Gastroesophageal sphincter (tissue), 4 donors: ENCODE results near the gene CDK16. TPM values are rescaled to one million over a fixed set of nuclear protein-coding genes. Genes with fewer than 3 reads are reported as not detected.
A peak's percentile ranks its signal among the peaks of the same experiment; 100 is the strongest.

Experiments used
- ATAC-seq: fragments of 150-250 bp; one replicate; pipeline ENCODE4 v1.9.1; 2016; ENCODE audit warnings: mild to moderate bottlenecking, moderate library complexity
- H3K27ac ChIP-seq, 4 donors: fragments of 200-600 bp; sonication (generic) in 3 of 4; 1 replicate in 3 of 4; 2 replicates in 1 of 4; pipeline ENCODE4 v1.5.1; 2016 to 2019
- H3K27me3 ChIP-seq: fragments of 200-600 bp; sonication (generic); one replicate; pipeline ENCODE4 v1.5.1; 2019
- H3K36me3 ChIP-seq, 2 donors: fragments of 200-600 bp; sonication (generic); one replicate each; pipeline ENCODE4 v1.5.1; 2019; ENCODE audit warnings: control low read depth in 1 of 2
- H3K4me1 ChIP-seq, 3 donors: fragments of 200-600 bp; sonication (generic); 1 replicate in 2 of 3; 2 replicates in 1 of 3; pipeline ENCODE4 v1.5.1; 2016 to 2019; ENCODE audit warnings: control low read depth in 2 of 3
- H3K4me3 ChIP-seq, 2 donors: fragments of 200-600 bp; sonication (generic); one replicate each; pipeline ENCODE4 v1.5.1; 2019; ENCODE audit warnings: mild to moderate bottlenecking in 1 of 2, moderate library complexity in 1 of 2
- H3K9me3 ChIP-seq, 3 donors: fragments of 200-600 bp; sonication (generic); one replicate each; pipeline ENCODE4 v1.5.1; 2017 to 2019; ENCODE audit warnings: control low read depth in 2 of 3
- EP300 ChIP-seq: sonication (generic); formaldehyde crosslinking; IDR thresholded peaks from one replicate; pipeline ENCODE4 v1.6.1; 2017; ENCODE audit warnings: antibody characterized with exemption, mild to moderate bottlenecking
- POLR2A ChIP-seq, 2 donors: fragments of 450-650 bp; IDR thresholded peaks; one replicate each; pipeline ENCODE4 v1.6.1; 2017; ENCODE audit warnings: antibody characterized with exemption in 2 of 2, mild to moderate bottlenecking in 2 of 2, moderate library complexity in 1 of 2
- POLR2AphosphoS5 ChIP-seq: sonication (generic); formaldehyde crosslinking; IDR thresholded peaks from one replicate; pipeline ENCODE4 v1.6.1; 2017; ENCODE audit warnings: antibody characterized with exemption
- WGBS, 2 donors: methylation state at CpG; one replicate each; pipeline ENCODE4 v1.1.5; 2018; ENCODE audit warnings: low coverage in 1 of 2; 5-methylcytosine and 5-hydroxymethylcytosine counted together
- total RNA-seq, 4 donors: library from RNA; depleted of rRNA; stranded (reverse); fragments of >200 nt; gene quantifications; one replicate each; pipeline ENCODE4 v1.1.0, GENCODE V29; 2016
- TF ChIP-seq, protein P1 (sequence below), 4 experiments: fragments of 200-600 bp in 2 of 4; fragments of 450-650 bp in 2 of 4; sonication (generic) in 1 of 4; IDR thresholded peaks; one replicate each; pipeline ENCODE4 v1.5.1; 2017 to 2019; ENCODE audit warnings: antibody characterized with exemption in 4 of 4, mild to moderate bottlenecking in 2 of 4, moderate library complexity in 2 of 4

The CDK16 gene
- total RNA-seq, 4 donors from 2014 or later, result 45.8 to 76.1 (median 55.6) TPM

DNA sequence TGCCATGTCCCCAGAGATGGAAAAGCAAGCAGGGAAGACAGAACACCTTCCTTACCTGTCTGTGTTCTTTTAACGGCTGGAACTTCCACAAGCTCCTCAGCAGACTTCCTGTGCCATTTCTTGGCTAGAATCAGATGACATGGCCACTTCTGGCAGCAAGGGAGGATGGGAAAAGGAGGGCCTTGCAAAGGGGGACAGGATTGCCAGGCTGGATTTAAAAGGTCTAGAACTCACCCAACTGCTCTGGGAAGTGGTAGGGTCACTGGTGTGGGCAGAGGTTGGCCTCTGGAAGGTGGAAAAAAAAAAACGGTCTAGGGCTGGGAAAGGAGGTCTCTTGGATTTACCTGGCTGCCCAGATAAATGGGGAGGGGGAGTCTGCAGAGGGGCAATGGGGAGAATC lies 12.7 kb downstream of the CDK16 start:
- no peak for ATAC-seq
- Histone ChIP-seq H3K4me1 (peaks cover 0 to 19% (median 0%) of the 10 kb centered on the region in 3 donors), H3K36me3 (peaks cover 0 to 39% of the 10 kb centered on the region in 2 donors), H3K27ac (no peak overlapping the region), H3K9me3 (no peaks in the 10 kb centered on the region), H3K27me3 (no peaks in the 10 kb centered on the region), H3K4me3 (no peak overlapping the region)
- 67 to 75% methylated on average over 1 of the region's 2 CpGs for WGBS, 2 donors
- TF ChIP-seq EP300 (no peak), POLR2A (IDR thresholded peaks at IDR 0.05) (no peak), POLR2AphosphoS5 (no peak)
- TF ChIP-seq, protein P1, sequence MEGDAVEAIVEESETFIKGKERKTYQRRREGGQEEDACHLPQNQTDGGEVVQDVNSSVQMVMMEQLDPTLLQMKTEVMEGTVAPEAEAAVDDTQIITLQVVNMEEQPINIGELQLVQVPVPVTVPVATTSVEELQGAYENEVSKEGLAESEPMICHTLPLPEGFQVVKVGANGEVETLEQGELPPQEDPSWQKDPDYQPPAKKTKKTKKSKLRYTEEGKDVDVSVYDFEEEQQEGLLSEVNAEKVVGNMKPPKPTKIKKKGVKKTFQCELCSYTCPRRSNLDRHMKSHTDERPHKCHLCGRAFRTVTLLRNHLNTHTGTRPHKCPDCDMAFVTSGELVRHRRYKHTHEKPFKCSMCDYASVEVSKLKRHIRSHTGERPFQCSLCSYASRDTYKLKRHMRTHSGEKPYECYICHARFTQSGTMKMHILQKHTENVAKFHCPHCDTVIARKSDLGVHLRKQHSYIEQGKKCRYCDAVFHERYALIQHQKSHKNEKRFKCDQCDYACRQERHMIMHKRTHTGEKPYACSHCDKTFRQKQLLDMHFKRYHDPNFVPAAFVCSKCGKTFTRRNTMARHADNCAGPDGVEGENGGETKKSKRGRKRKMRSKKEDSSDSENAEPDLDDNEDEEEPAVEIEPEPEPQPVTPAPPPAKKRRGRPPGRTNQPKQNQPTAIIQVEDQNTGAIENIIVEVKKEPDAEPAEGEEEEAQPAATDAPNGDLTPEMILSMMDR (IDR thresholded peaks at IDR 0.05), result no peak

DNA sequence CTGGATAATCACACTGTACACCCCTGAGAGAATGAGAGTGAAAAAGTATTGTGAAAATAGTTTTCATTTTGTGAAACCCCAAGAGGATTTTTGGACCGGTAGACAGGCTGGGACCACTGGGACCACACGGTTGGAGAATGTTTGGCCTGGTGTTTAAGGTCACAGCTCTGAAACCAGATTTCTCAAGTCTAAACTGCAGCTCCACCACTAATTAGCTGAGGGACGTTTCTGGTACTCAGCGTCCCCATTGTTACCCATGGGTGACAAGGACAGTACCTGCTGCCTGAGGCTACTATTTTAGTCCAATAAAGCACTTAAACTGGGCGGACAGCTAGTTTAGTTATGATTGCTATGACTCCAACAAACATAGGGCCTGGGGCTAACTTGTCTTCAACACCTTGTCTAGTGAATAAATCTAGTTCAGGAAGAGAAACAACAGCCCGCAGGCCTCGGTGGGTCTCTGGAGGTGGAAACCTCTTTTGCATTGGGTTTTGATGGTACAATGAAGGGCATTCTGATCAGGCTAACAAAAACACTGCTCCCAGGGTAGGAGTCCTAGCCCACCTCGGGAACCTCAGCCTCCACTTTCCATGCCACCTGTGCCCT lies 13.8 kb downstream of the CDK16 start:
- WGBS, 2 donors, result 75% methylated on average over 5 of the region's 8 CpGs; no CpG with 5 or more reads in 1 of the 2 donors
- Histone ChIP-seq H3K9me3 (no peaks in the 10 kb centered on the region), H3K36me3 (peaks cover 0 to 28% of the 10 kb centered on the region in 2 donors), H3K4me1 (peaks cover 0 to 30% (median 0%) of the 10 kb centered on the region in 3 donors), H3K27me3 (no peaks in the 10 kb centered on the region), H3K27ac (peak overlapping the region; percentile 89 to 99 (median 96)), H3K4me3 (peak overlapping the region; percentile 73 to 91)
- TF ChIP-seq EP300 (no peak), POLR2A (IDR thresholded peaks at IDR 0.05) (no peak), POLR2AphosphoS5 (no peak)
- TF ChIP-seq, protein P1 (IDR thresholded peaks at IDR 0.05), result no peak
- ATAC-seq, result no peak

DNA sequence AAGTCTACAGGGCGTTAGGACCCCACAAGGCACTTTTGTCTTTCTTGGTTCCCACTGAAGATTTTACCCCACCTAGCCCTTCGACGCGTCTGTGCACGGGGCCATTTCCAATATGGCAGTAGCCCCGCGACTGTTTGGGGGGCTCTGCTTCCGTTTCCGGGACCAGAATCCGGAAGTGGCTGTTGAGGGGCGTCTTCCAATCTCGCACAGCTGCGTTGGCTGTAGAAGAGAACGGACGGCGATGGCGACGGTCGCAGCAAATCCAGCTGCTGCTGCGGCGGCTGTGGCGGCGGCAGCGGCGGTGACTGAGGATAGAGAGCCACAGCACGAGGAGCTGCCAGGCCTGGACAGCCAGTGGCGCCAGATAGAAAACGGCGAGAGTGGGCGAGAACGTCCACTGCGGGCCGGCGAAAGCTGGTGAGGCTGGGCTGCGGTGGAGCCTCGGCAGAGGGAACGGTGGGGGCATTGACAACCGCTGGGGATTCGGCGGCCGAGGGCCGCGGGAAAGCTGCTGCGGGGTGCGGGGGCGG lies 14.4 kb downstream of the CDK16 start, which contains the start of gene USP11:
USP11 (plus strand) TSS at position 207 of the 530 bp plus-strand sequence; CDS start at position 242, 35 bp downstream.
- peak; percentile 3 for ATAC-seq
- WGBS, 2 donors, result 0 to 29% methylated on average over 8 to 11 of the region's 46 CpGs
- H3K4me1 ChIP-seq, result peaks cover 0 to 32% (median 0%) of the 10 kb centered on the region in 3 donors
- H3K27ac ChIP-seq, result peak within 1 kb of the TSS; percentile 89 to 99 (median 96)
- no peaks in the 10 kb centered on the region for H3K27me3 ChIP-seq
- TF ChIP-seq EP300 (no peak), POLR2A (IDR thresholded peaks at IDR 0.05) (peak; percentile 80 to 86), POLR2AphosphoS5 (peak; percentile 82)
- TF ChIP-seq, protein P1 (IDR thresholded peaks at IDR 0.05), result no peak
- H3K4me3 ChIP-seq, result peak within 1 kb of the TSS; percentile 73 to 91
- peaks cover 0 to 22% of the 10 kb centered on the region in 2 donors for H3K36me3 ChIP-seq
- no peaks in the 10 kb centered on the region for H3K9me3 ChIP-seq

DNA sequence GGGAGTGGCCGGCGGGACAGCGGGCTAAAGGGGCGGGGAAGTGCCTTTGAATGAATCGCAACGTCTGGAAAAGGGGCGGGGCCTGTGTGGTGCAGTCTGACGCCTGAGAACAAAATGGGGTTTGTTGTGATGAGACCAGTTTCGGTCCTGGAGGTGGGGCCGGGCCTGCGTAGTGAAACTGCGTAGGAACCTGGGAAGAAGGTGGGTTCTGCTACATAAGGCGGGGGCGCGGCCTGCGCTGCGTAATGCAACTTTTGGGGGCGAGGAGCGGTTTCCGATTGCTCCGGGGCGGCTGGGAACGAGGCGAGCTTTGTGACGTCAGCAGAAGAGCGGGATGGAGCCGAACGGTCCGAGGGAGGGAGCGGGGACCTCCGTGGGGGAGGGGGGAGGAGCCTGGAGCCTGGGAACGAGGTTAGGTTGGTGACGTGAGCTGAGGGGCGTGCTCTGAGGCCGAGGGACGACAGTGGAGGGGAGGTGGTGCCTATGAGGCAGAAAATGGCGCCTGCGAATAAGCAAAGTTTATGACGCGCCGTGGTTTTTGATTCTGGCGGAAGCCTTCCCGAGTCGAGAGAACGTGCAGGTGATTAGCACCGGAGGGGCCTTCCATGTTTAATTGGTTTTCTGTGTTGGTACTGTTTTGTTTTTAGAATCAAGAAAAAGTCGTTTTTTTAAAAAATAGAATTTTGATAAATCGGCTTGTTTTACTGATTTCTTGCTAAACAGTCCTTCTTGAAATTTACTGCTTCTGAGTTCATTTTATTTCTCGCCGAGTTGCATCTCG lies 15.0 kb downstream of the CDK16 start:
- ATAC-seq, result peak; percentile 96
- 1 to 17% methylated on average over 17 to 26 of the region's 51 CpGs for WGBS, 2 donors
- Histone ChIP-seq H3K4me1 (peaks cover 0 to 32% (median 0%) of the 10 kb centered on the region in 3 donors), H3K27ac (peak overlapping the region; percentile 89 to 99 (median 96)), H3K4me3 (peak overlapping the region; percentile 73 to 91), H3K9me3 (no peaks in the 10 kb centered on the region), H3K27me3 (no peaks in the 10 kb centered on the region), H3K36me3 (peaks cover 0 to 15% of the 10 kb centered on the region in 2 donors)
- peak; percentile 47 for TF ChIP-seq POLR2AphosphoS5
- TF ChIP-seq EP300, result no peak
- peak in 1 of 2 donors; percentile 32 for TF ChIP-seq POLR2A (IDR thresholded peaks at IDR 0.05)
- TF ChIP-seq, protein P1 (IDR thresholded peaks at IDR 0.05), result no peak
